Measurements from ENCODE around the gene SIAH2.

GRCh38 chr3:150736903-150737832 is 25.8 kb downstream of the SIAH2 start:
- TF ChIP-seq, protein P1, sequence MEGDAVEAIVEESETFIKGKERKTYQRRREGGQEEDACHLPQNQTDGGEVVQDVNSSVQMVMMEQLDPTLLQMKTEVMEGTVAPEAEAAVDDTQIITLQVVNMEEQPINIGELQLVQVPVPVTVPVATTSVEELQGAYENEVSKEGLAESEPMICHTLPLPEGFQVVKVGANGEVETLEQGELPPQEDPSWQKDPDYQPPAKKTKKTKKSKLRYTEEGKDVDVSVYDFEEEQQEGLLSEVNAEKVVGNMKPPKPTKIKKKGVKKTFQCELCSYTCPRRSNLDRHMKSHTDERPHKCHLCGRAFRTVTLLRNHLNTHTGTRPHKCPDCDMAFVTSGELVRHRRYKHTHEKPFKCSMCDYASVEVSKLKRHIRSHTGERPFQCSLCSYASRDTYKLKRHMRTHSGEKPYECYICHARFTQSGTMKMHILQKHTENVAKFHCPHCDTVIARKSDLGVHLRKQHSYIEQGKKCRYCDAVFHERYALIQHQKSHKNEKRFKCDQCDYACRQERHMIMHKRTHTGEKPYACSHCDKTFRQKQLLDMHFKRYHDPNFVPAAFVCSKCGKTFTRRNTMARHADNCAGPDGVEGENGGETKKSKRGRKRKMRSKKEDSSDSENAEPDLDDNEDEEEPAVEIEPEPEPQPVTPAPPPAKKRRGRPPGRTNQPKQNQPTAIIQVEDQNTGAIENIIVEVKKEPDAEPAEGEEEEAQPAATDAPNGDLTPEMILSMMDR (conservative IDR thresholded peaks at IDR 0.05; ENCODE audit: low read length) = no peak
- TF ChIP-seq EZH2phosphoT487 (IDR thresholded peaks at IDR 0.05; ENCODE audit: borderline replicate concordance, low read depth, low read length) = no peak

All from OCI-LY7 (cell line).